NCI-H2227 treated with DMSO at 0.1 percent for 48 hours (cell line): ENCODE data around the gene TBX15.
A peak's percentile ranks its signal among the peaks of the same experiment; 100 is the strongest.

Experiments used
- DNase-seq: peaks from one replicate; lab custom pipeline; 2025; lab: John Stamatoyannopoulos, UW

Gene TBX15

DNA sequence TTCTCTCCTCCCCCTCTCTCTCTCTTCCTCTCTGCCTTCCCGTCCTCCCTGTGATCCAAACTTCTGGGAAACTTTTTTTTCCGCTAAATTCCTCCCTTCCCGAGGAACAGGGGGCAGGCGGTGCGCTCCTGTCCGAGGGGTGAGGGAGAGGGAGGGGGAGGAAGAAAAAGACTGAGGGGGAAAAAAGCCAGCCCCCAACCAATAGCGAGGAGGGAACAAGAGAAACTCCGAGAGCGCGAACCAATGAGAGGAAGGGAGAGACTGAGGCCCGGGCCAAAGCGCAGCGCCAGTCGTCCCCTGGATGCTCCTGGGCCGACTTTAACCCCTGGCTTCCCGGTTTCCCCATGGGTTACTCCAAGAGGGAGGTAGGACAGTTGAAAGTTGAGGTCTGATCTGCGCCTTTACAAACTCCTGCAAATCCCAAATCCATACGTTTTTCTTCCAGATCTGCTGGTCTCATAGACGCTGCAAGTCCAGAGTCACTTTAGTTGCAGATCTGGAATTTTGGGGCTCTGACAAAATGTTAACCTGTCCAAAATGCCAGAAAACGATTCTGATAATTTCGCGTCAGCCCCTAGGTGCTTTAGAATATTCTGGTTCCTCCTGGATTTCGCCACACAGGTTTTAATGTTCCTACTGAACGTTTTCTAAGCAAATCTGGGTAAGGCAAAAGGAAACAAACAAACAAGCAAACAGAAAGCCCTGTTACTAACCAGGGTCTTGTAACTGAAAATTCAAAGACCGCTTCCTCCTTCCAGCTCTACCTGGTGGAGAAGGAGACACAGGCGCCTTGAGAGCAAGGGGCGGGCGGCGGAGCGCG lies at the start of gene TBX15:
TBX15 (minus strand) TSS at position 158 of the 820 bp plus-strand sequence. CDS start 548 bp downstream, outside the sequence.
- DNase-seq: no peak

DNA sequence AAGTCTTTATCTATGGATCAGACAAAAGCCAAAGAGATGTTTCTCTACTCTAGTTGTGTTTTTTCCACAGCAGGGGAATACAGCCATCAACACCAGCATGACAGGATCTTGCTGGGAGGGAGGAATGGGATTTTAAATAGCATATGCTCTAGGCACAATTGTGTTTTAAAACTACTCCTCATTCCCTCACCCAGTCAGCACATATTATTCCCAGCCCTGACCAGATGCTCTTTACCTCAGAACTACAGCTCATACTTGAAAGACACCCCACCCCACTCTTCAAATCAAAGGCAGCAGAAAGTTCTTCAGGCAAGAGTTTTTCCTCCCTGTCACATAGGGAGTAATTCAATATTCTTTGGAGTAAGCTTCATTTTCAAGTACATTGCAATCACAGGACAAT lies 46.2 kb upstream of the TBX15 start:
- DNase-seq: no peak

DNA sequence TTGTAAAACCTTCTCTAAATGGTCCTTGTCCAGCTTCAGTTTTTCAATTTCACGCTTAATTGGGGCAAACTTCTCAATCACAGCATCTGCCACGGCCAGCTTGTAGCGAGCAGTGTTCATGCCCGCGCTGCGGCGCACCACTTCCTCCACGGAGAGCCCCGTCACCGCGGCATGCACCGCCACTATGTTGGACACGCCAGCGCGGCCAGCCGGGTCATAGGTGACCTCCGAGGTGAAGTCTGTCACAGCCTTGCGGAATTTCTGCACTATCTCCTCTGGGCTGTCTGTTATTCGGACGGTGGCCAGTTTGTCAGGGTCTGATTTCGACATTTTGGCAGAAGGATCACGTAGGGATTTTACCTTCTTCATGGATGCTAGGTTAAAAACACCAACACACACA lies 44.8 kb upstream of the TBX15 start:
- no peak for DNase-seq

DNA sequence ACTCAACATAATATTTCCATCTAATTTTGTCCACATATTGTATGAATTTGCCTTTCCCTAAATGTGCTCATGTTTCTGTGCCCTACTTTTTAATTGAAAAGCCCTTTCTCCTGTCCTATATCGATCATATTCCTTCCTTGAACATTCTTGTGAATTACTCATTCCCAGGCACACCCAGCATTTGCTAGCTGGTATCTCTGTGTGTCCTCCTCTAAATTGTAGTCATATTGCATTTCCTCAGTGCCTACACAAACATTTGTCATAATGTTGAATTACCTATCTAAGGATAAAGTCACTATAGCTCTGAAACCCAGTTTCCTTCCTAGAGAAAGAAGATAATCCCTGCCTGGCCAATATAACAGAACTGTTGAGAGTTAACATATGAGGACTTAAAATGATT lies 39.6 kb upstream of the TBX15 start:
- DNase-seq: no peak

DNA sequence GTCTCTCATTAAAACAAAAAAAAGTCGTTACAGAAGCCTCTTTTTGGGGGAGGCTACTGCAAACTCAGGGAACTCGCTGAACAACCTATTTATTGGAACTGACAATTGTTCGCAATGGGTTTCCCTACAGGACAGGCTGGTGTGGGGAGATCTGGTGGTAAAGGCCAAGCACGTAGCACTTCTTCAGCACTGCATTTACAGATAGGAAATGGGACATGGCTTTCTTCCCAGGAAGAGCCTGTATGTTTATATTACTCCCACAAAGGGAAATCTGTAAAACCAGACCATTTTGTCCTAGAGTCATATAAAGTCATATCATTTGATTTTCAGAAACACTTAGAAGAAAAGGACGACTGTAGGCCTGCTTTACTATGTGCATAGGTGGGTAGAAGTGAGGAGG lies 38.8 kb upstream of the TBX15 start:
- no peak for DNase-seq

DNA sequence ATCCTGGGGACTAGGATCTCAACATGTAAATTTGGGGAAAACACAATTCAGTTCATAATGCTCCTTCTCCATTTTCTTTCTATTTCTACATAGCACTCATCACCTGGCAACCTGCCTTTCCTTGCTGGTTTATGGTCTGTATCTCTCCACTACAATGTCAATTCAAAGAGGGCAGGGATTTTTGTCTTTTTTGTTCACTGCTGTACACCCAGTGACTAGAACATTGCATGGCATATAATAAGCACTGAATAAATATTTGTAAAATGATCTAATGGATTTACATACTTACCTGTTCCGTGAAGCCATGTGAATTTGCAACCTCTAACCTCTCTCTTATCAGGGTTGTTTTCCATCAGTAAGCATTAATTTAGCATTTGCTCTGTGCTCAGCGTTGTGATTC lies 27.4 kb upstream of the TBX15 start:
- no peak for DNase-seq

DNA sequence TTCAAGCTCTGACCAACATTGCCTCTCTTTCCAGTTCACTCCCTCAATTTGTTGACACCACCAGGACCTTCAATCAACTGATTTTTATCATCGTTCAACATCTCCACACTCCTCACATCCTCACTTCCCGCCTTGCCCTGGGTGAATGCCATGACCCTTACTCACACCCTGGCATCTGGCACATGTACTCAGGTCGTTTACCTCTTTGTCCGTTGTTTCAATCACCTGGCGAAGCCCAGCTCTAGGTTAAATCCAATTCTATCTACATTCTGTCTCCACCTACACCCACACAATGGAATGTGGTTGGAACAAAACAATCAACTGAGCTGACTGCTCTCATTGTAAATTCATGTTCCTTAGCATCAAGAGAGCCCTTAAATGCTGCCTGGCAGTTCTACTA lies 24.2 kb upstream of the TBX15 start:
- DNase-seq: no peak

DNA sequence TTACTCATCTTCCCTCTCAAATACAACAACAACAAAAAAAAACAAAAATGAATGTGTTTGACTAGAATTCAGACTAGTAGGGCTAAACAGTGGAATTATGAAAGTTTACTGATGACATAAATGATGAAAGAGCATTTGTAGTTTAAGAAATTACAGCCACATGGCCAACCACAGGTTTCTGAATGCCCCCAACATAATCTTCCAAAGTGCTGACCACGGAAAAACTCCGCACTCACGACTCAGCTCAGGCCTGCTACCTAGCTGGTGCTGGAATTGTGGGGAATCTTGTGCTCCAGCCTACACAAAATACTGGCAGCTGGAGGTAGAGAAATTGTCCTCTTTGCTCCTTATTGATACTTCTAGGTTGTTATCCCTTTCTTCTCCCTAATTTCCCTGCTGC lies 23.6 kb upstream of the TBX15 start:
- no peak for DNase-seq

DNA sequence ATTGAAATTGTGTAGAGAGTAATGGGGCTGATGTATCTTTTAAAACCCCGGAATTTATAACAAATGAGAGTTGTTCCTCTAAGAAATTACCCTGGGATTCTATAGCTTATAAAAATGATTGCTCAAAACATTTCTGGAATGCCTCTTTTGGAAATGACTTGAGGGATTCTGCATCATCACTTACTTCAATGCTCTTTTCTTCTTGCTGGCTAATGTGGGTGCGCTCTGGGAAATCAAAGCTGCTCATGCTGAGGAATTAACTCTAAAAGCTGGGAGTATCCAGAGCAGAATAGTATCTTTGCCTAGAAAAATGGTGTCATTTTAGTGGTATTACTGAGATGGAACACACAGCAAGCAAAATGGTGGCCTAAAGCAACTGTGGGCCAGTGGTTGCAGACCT lies 23.0 kb upstream of the TBX15 start:
- DNase-seq: no peak

DNA sequence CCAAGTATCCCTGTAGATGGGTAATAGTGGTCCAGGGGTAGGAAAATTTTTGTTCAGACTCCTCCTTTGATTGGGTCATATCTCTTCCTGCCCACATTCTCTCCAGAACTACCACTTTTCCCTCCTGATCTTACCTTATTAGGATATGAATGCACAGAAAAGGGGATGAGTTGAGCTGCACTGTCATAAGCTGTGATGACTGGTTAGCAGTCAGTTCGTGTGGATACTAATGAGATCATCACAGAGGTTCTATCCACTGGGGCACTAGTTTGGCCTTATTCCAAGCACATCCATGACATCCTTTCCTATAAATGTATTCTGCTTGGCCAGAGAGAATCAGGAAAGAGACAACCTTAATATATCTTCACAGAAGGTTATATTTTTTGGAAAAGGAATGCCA lies 22.1 kb upstream of the TBX15 start:
- DNase-seq: no peak

DNA sequence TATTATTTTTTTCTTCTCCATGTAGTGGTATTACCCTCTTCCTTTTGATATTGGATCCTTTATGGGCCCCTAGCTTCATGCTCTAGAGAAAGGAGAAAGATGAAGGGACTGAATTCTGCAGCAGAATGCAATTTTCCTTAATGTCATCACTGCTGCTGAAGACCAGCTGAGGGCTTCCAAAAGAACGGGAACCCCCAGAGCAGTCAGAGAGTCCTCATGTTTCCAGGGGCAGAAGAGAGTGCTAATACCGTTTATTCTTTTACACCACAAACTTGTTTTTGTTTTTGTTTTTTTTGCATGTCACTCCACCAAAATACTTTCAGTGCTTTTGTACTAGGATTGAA lies 21.1 kb upstream of the TBX15 start:
- DNase-seq: no peak

DNA sequence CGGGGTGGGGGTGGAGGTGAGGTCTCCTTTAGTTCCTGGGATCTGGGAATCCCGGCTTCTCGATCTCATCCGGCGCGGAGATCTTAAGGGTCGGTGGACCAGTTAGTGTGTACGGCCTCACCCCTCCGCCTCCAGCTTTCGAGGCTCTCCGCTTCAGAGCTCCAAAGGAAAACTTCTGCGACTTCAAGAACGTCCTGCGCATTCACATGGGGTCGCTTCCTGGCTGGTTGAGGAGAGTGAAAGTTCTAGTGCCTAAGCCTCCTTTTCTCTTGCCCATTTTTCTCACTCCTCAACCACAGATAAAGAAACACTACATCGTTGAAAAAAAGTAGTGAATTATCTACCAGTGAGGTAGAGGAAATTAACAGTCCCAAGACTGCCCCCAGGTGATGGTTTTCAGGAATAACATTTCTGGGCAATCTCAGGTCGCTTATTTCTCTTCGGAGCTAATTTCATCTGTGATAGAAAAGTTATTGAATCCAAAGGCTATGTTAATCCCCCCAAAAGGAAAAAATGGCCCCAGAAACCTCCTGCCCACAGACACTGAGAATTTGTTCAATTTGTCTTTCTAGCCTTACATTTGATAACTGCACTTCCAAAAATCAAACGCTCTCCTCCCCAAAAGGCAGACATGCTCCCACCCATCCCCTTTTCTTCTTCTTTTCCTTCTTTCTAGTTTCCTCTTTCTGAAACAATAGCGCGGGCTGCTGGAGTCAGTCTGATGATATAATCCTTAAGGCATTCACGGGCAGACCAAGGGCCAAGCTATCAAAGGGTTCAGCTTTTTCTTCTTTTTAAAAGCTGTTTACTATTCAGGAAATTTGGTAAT lies 20.6 kb upstream of the TBX15 start:
- DNase-seq: peak; percentile 39

DNA sequence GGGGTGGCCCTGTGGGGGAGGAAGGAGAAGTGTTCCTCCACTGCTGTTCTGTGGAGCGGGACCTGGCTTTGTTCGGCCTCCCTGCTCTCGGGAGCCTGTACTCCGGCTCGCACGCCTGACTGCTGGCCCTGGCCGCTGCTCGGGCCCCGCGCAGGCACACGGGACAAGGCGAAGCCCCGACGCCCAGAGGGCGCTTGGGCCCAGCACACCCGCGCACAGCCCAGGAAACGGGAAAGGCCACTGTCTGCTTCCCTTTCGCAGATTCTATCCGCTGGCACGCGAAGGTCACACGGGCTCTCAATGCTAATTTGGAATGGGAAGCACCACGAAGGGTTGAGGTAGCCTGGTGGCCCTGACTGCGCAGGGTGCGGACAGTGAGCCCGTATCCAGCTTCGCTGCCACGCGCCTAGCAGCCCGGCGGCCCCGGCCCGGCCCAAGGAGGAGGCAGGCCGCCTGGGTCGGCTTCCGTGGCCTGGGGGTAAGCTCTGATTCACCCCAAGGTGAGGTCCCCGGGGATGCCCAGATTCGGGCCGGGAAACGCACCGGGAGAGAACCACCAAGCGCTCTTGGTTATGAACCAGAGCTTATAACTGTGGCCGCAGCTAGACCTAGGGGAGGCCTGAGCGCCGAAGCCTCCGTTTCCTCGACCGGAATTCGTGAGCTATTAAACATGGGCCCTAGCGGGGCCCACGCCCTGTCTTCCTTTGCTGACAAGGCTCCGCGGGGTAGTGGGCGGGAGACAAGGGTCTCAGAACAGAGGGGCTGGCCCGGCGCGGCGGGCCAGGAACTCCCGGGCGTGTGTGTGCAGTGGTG lies 19.7 kb upstream of the TBX15 start:
- no peak for DNase-seq

DNA sequence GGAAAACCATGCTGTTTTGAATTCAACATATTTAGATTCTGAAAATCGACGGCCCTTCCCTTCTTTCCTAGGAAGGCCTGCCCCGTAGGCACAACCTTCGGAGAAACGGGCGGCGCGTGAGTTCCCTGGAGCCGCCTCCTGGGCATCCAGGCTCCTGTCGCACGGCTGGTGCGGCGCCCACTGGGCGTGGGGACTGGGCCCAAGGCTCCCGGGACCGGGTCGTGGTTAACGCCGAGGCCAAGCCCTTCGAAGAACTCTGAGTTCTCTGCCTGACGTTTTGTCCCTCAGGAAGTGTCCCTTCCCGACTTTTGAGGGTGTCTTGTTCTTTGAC lies 19.2 kb upstream of the TBX15 start:
- no peak for DNase-seq

DNA sequence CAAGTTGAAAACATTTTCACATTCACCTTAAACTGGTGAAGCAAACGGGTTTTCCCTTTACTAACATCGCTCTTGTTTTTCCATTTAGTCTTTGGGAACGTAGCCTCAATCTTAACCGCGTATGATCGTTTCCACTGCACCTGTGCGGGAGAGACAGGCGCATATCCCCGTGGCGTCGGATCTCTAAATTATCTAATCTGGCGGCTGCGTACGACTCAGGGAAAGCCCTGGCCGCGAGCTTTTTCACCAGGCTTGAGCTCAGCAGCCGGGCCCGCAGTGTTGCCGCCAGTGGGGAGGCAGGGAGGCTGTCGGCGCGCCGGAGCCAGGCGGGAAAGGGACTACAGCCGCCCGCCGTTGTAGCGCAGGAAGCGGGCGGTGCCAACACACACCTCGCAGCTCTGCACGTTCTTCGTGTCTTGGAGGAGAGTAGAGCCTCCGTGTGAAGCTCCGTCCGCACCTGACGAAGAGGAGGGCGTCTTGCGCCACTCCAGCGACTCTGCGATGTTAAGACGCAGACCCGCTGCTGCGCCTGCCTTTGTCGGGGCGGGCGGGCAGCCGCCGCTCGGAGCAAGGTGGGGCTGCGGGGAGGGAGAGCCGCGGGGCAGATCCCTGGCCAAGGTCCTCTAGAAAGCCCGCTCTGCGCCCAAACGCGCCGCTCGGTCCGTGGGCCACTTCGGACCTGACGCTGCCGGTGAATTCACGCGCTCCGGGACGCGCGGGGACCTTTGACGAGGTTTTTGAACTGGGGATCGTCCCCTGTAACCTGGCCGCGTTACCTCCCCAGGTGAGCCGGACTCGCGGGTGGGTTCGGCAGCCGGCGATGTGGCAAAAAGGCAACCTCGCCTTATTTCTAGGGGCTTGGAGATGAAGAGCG lies 18.5 kb upstream of the TBX15 start:
- no peak for DNase-seq

DNA sequence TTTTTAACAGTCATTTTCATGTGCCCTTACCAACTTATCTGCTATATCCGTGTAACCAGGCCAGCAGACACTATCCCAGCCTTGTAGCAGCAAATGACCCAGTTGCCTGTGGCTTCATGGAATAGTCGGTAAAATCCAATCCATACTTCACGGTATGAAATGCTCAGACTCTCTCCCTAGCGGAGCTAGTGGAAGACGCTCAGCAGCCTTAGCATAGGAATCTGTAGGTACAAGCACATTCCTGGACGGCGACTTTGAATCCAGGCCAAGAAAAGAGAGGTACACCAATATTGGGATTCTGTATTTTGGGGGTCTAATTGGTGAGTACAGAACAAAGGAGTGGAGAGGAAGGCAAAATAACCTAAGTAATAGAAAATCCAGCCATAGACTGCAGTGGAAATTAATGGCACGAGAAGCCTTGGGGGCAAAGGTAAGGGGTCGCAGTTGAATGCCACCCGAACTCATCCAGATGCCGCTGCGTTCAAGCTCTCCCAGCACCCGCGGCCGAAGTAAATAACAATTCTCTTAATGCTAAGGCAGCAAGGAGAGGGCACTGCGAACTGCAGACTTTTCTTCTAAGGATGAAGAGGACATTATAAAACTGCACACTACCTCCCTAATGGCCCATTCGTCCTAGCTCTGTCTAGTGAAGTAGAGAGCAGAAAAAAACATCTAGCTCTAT lies 17.7 kb upstream of the TBX15 start:
- no peak for DNase-seq

DNA sequence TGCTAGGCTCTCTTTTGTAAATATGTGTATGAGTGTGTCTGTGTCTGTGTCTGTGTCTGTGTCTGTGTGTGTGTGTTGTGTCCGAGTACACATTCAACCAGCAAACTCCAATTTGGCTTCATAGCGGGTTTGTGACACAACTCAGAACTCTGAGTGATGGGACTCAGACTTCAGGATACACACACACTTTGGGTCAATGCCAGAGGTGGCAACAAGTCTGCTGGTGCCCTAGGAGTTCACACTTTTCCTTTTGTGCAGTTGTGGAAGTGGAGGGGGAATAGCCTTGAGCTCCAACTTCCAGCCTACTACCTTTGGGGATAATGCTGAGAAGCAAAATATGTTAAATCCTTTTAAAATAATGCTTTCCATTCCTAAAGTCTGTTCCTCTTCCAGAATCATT lies 16.6 kb upstream of the TBX15 start:
- DNase-seq: no peak

DNA sequence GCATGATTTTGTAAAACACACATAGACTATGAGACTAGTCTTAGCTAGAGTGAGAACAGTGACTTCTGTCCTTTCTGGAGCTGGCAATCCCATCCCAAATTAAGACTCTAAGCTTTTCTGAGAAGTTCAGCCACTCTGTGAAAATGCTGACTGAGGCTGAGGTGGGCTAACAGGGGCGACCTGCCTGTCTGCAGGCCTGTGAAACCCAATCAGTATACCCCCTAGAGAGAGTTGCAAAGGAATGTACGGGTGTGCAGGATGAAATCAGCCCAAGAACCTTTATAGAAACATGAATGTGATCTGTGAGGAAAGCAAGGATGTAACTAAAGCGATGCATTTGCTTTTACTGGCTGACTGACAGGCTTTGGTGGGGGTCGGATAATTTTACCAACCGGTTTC lies 16.0 kb upstream of the TBX15 start:
- no peak for DNase-seq

DNA sequence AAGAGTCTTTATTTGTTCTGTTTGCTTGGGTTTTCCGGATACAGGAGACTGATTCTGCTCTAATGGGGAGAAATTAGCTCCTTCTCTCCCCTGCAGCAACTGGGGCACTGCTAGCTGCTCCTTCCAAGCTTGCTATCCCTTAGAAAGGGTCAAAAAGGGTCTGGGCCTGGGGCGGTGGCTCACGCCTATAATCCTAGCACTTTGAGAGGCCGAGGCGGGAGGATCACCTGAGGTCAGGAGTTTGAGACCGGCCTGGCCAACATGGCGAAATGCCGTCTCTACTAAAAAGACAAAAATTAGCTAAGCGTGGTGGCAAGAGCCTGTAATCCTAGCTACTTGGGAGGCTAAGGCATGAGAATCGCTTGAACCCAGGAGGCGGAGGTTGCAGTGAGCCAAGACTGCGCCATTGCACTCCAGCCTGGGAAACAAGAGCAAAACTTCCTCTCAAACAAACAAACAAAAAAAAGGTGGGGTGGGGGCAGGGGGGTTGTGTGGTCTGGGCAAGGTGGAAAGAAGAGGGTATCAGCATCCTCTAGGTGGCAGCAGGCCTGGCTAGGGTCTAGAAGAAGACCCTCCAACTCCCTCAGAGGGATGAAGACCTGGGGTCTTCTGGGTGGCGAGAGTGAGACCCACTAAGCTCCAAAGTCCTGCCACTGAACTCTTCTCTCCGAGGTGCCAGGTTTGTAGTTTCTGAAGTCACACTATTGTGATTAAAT lies 15.4 kb upstream of the TBX15 start:
- DNase-seq: no peak

DNA sequence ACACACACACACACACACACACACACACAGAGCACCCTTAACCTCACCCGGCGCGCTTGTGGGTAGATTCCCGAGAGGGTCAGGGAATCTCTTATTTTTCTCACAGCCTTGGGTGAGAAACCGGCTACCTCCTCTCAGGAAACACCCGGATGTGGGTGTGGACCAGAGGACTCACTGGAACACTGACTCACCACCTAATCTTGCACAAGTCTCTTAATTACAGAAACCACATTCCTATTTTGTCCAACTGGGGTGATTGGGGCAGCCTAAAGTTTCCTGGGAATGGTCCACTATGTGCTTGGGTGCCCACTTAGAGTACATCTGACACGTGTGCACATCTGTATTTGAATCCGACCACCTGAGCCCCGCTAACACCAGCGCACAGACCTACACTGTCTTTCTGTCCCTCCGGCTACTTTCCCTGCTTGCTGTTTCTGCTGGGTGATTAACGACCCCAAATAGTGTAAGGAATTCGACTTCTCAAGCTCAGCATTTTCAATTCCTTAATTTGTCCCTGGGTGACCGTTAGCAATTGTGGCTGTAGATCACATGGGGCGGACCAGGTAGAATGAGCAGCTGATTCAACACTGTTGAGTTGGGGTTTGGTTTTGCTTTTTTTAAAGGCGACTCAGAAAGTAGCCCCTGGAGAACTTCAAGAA lies 14.0 kb upstream of the TBX15 start:
- no peak for DNase-seq
